Measurements from ENCODE around the gene ISG20. TPM values are rescaled to one million over a fixed set of nuclear protein-coding genes. Genes with fewer than 3 reads are reported as not detected.

Gene ISG20
- total and polyA plus RNA-seq, 2 donors (not counting 3 experiments of a cell fraction or from before 2014, with no cell fraction given) = 6.4 to 7.5 TPM

DNA sequence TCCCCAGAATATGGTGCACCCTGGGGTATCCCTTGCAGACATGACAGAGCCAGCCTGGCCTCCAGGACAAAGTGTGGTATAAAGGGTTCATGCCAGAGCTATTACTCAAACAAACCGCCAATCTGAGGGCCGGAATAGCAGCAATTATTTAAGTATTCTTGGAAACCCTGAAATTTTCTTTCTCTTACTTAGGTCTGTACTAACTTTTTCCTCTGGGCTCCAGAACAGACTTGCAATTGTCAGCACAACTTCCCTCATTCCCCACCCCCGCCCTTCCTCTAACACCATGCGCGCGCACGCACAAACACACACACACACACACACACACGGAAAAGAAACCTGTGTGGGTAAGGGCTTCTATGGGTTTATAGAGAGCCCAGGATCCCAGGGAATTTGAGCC is 56.3 kb downstream of the ISG20 start:
- TF ChIP-seq MYC (IDR thresholded peaks at IDR 0.05; ENCODE audit: low read depth, low read length) = no peak
- no peak for TF ChIP-seq CTCF (IDR thresholded peaks at IDR 0.05; ENCODE audit: extremely low read depth in 1 of 2, insufficient read depth in 1 of 2, low read depth in 1 of 2, low read length in 2 of 2)
- no peak for TF ChIP-seq FOS (IDR thresholded peaks at IDR 0.05; ENCODE audit: borderline replicate concordance, insufficient read depth, low read length)
- TF ChIP-seq JUN (IDR thresholded peaks at IDR 0.05; ENCODE audit: borderline replicate concordance, insufficient read depth, insufficient read length, low read depth) = no peak
- no peak for TF ChIP-seq POLR2A (IDR thresholded peaks at IDR 0.05; ENCODE audit: low read depth, low read length)
- TF ChIP-seq, protein P1, sequence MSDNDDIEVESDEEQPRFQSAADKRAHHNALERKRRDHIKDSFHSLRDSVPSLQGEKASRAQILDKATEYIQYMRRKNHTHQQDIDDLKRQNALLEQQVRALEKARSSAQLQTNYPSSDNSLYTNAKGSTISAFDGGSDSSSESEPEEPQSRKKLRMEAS (IDR thresholded peaks at IDR 0.05; ENCODE audit: insufficient read depth, insufficient read length) = no peak
- no peak for TF ChIP-seq GATA2 (IDR thresholded peaks at IDR 0.05; ENCODE audit: insufficient read depth, insufficient read length, low read depth, low read length)
- TF ChIP-seq EZH2 (IDR thresholded peaks at IDR 0.05; ENCODE audit: borderline replicate concordance, low read depth, low read length, severe bottlenecking) = no peak
- no peak for TF ChIP-seq POLR2AphosphoS5 (IDR thresholded peaks at IDR 0.05; ENCODE audit: insufficient read depth, low read depth, low read length)
- CTCF ChIA-PET = no interaction called here
- no peak for FAIRE-seq
- intact Hi-C loops (cut with micrococcal nuclease) = no loop called here
- H3K79me2 ChIP-seq (ENCODE audit: control insufficient read depth, insufficient read depth, low read length) = no peaks in the 10 kb centered on the region
- no peak overlapping the region for H3K9ac ChIP-seq (replicated peaks; ENCODE audit: extremely low read depth, insufficient read depth, low read length)
- no peak for DNase-seq (ENCODE audit: low read depth, low spot score)
- no peak overlapping the region for H3K27ac ChIP-seq (ENCODE audit: insufficient read depth, low read depth, low read length)
- H2AFZ ChIP-seq (ENCODE audit: low read depth, low read length) = no peak overlapping the region
- no peaks in the 10 kb centered on the region for H3K9me3 ChIP-seq (replicated peaks; ENCODE audit: control insufficient read depth, insufficient read depth, low read length)
- H3K4me1 ChIP-seq (ENCODE audit: control insufficient read depth, extremely low read depth, insufficient read depth, low read length) = no peaks in the 10 kb centered on the region
- POLR2A ChIA-PET = no interaction called here
- no peaks in the 10 kb centered on the region for H3K36me3 ChIP-seq (ENCODE audit: control insufficient read depth in 2 of 2, extremely low read depth in 1 of 2, insufficient read depth in 2 of 2, low read length in 2 of 2)
- no peaks in the 10 kb centered on the region for H3K9me1 ChIP-seq (replicated peaks; ENCODE audit: control insufficient read depth, extremely low read depth, insufficient read depth, low read length)
- dilution Hi-C loops (cut with MboI; ENCODE audit: extremely low pct_ligation_motif_present, low sequenced_read_pairs) = no loop called here
- no peak overlapping the region for H3K4me3 ChIP-seq (replicated peaks in 1 of 3; ENCODE audit: insufficient read depth in 1 of 3, low read depth in 1 of 3, low read length in 3 of 3)
- no TSS peak for BruUV-seq (replicated peaks)
- no peaks in the 10 kb centered on the region for H4K20me1 ChIP-seq (replicated peaks; ENCODE audit: control insufficient read depth, extremely low read depth, insufficient read depth, low read length)
- peaks cover 0 to 2% of the 10 kb centered on the region in 2 experiments for H3K27me3 ChIP-seq (ENCODE audit: control insufficient read depth in 2 of 2, insufficient read depth in 2 of 2, low read length in 2 of 2)
- no peak overlapping the region for H3K4me2 ChIP-seq (ENCODE audit: insufficient read depth, low read length)

Data from endothelial cell of umbilical vein (primary cell).